AG04450 (cell line): ENCODE data around the gene FAM13C. TPM values are rescaled to one million over a fixed set of nuclear protein-coding genes. Genes with fewer than 3 reads are reported as not detected.

ENCODE experiments used
- CTCF ChIA-PET: fragments of 300-600, 350-600 bp; formaldehyde crosslinking; extraction: SDS; loops from one replicate; lab custom pipeline; 2022; ENCODE audit warnings: antibody characterized with exemption, inconsistent platforms; lab: Charles Lee
- POLR2A ChIA-PET: fragments of 350-600 bp; formaldehyde crosslinking; extraction: SDS; loops from one replicate; lab custom pipeline; 2021; ENCODE audit warnings: antibody characterized with exemption, inconsistent platforms; lab: Yijun Ruan, JAX
- DNase-seq: peaks from one replicate; pipeline ENCODE4 v3.0.0-alpha.2; 2011; ENCODE audit warnings: low read depth, low spot score
- H3K27ac ChIP-seq: one replicate; pipeline ENCODE4 v1.5.1; 2012; ENCODE audit warnings: low read depth, low read length, control low read depth
- H3K27me3 ChIP-seq: one replicate; pipeline ENCODE4 v1.6.0; 2012; ENCODE audit warnings: low read length; ENCODE audit not compliant: control insufficient read depth, insufficient read depth
- H3K4me3 ChIP-seq: 2 replicates; pipeline ENCODE4 v1.5.1; 2011; ENCODE audit warnings: mild to moderate bottlenecking, low read depth, low read length, control low read depth
- H3K9me3 ChIP-seq: 2 replicates; pipeline ENCODE4 v1.5.1; 2012; ENCODE audit warnings: low read length; ENCODE audit not compliant: control insufficient read depth, insufficient read depth
- CTCF ChIP-seq: IDR thresholded peaks from 2 replicates; pipeline ENCODE4 v1.5.1; 2011; ENCODE audit warnings: low read depth, low read length, control low read depth, inconsistent platforms
- polyA plus RNA-seq: library from polyadenylated mRNA; depleted of rRNA; stranded (reverse); fragments of >200 nt; gene quantifications from 2 replicates; pipeline ENCODE4 v1.2.3, GENCODE V29; 2011

FAM13C gene
- polyA plus RNA-seq, 1 experiment: 3.1 TPM

GRCh38 chr10:59366290-59366689 is 3.9 kb upstream of the FAM13C start:
- DNase-seq: no peak
- ChIA-PET CTCF (interaction anchor here (0.9 kb wide), 1 partner anchor 29 kb away, joined by 3 read pairs; no protein-coding TSS in a partner anchor), POLR2A (no interaction called here)
- Histone ChIP-seq H3K4me3 (no peak overlapping the region), H3K27ac (no peak overlapping the region), H3K9me3 (no peaks in the 10 kb centered on the region), H3K27me3 (no peaks in the 10 kb centered on the region)
- no peak for TF ChIP-seq CTCF

- no peak overlapping the region for H3K4me3 ChIP-seq
- no peaks in the 10 kb centered on the region for H3K27me3 ChIP-seq
- ChIA-PET POLR2A (interaction anchor here (1.1 to 2.3 kb wide), 2 partner anchors 9 to 19 kb away, joined by 7 to 13 read pairs; no protein-coding TSS in a partner anchor), CTCF (interaction anchor here (1.0 to 1.3 kb wide), 3 partner anchors 9 to 127 kb away, joined by 3 to 5 read pairs (median 4); no protein-coding TSS in a partner anchor)
- no peak overlapping the region for H3K27ac ChIP-seq
- TF ChIP-seq CTCF: no peak
- no peaks in the 10 kb centered on the region for H3K9me3 ChIP-seq
- no peak for DNase-seq
Observed at GRCh38 chr10:59363446-59363958, 1.2 kb upstream of the FAM13C start.

GRCh38 chr10:59362959-59363381 is 621 bp upstream of the FAM13C start:
- Histone ChIP-seq H3K9me3 (no peaks in the 10 kb centered on the region), H3K4me3 (peak overlapping the region; percentile 65), H3K27ac (no peak overlapping the region), H3K27me3 (no peaks in the 10 kb centered on the region)
- no peak for TF ChIP-seq CTCF
- no peak for DNase-seq
- POLR2A ChIA-PET: interaction anchor here (1.1 to 2.3 kb wide), 2 partner anchors 10 to 20 kb away, joined by 7 to 13 read pairs; no protein-coding TSS in a partner anchor
- CTCF ChIA-PET: interaction anchor here (1.0 to 1.3 kb wide), 3 partner anchors 9 to 126 kb away, joined by 3 to 5 read pairs (median 4); no protein-coding TSS in a partner anchor

GRCh38 chr10:59361663-59362143 is 646 bp downstream of the FAM13C start:
- H3K27ac ChIP-seq: peak overlapping the region; percentile 42
- ChIA-PET POLR2A (interaction anchor here (2.3 kb wide), 1 partner anchor 21 kb away, joined by 13 read pairs; no protein-coding TSS in a partner anchor), CTCF (interaction anchor here (1.1 kb wide), 1 partner anchor 219 kb away, joined by 3 read pairs; no protein-coding TSS in a partner anchor)
- DNase-seq: no peak
- peak overlapping the region; percentile 65 for H3K4me3 ChIP-seq
- H3K27me3 ChIP-seq: no peaks in the 10 kb centered on the region
- TF ChIP-seq CTCF: no peak
- no peaks in the 10 kb centered on the region for H3K9me3 ChIP-seq
